ENCODE data around the gene INVS. TPM values are rescaled to one million over a fixed set of nuclear protein-coding genes. Genes with fewer than 3 reads are reported as not detected.
"Not testable (repeated sequence)": the region's sequence is repeated elsewhere in the genome, so short reads cannot be mapped to it uniquely, and the experiment has no call there.

The INVS gene
- total and polyA plus RNA-seq, 4 donors, result 4.1 to 33.3 (median 13.1) TPM

DNA sequence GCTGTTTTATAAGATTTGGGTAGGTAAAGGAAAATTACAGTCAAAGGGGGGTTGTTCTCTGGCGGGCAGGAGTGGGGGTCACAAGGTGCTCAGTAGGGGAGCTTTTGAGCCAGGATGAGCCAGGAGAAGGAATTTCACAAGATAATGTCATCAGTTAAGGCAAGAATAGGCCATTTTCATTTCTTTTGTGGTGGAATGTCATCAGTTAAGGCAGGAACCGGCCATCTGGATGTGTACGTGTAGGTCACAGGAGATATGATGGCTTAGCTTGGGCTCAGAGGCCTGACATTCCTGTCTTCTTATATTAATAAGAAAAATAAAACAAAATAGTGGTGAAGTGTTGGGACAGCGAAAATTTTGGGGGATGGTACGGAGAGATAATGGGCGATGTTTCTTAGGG, 41.3 kb downstream of the INVS start:
- H3K27ac ChIP-seq (ENCODE audit: low read depth in 1 of 2, low read length in 2 of 2); H3K27me3 ChIP-seq (ENCODE audit: control insufficient read depth in 1 of 2, insufficient read depth in 2 of 2, low read length in 1 of 2); DNase-seq; H3K4me3 ChIP-seq (ENCODE audit: low read length in 2 of 2); intact Hi-C loops (cut with DNase I); H3K4me1 ChIP-seq (ENCODE audit: control insufficient read depth in 1 of 2, insufficient read depth in 2 of 2, low read length in 2 of 2); ATAC-seq (ENCODE audit: low FRiP score); H3K9me3 ChIP-seq (ENCODE audit: control insufficient read depth, low read length); H3K36me3 ChIP-seq (ENCODE audit: control insufficient read depth in 1 of 2, insufficient read depth in 2 of 2, low read length in 1 of 2): not testable (repeated sequence)
- 94% methylated on average over 6 of the region's 6 CpGs for WGBS, 2 donors

DNA sequence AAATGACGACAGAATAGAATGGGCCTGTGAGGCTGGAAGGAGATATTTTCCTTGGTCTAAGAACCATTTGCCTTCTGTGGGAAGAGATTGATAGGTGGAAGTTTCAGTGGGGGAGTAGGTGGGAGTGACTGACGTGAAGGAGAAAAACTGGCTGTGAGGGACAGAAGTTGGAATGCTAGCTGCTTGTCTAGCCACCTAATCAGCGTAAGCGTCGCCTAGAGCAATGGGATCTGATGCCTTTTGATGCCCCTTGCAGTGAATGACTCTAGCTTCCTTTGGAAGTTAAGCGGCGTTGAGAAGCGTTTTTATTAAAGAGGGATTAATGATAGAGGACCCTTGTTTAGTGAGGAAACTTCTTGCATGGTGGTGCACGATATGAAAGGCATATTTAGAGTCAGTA, 42.8 kb downstream of the INVS start:
- H3K4me3 ChIP-seq (ENCODE audit: low read length in 2 of 2); intact Hi-C loops (cut with DNase I); H3K27ac ChIP-seq (ENCODE audit: low read depth in 1 of 2, low read length in 2 of 2); DNase-seq; ATAC-seq (ENCODE audit: low FRiP score); H3K27me3 ChIP-seq (ENCODE audit: control insufficient read depth in 1 of 2, insufficient read depth in 2 of 2, low read length in 1 of 2); H3K9me3 ChIP-seq (ENCODE audit: control insufficient read depth, low read length); H3K36me3 ChIP-seq (ENCODE audit: control insufficient read depth in 1 of 2, insufficient read depth in 2 of 2, low read length in 1 of 2); H3K4me1 ChIP-seq (ENCODE audit: control insufficient read depth in 1 of 2, insufficient read depth in 2 of 2, low read length in 2 of 2): not testable (repeated sequence)
- 91 to 93% methylated on average over 9 of the region's 9 CpGs for WGBS, 2 donors

DNA sequence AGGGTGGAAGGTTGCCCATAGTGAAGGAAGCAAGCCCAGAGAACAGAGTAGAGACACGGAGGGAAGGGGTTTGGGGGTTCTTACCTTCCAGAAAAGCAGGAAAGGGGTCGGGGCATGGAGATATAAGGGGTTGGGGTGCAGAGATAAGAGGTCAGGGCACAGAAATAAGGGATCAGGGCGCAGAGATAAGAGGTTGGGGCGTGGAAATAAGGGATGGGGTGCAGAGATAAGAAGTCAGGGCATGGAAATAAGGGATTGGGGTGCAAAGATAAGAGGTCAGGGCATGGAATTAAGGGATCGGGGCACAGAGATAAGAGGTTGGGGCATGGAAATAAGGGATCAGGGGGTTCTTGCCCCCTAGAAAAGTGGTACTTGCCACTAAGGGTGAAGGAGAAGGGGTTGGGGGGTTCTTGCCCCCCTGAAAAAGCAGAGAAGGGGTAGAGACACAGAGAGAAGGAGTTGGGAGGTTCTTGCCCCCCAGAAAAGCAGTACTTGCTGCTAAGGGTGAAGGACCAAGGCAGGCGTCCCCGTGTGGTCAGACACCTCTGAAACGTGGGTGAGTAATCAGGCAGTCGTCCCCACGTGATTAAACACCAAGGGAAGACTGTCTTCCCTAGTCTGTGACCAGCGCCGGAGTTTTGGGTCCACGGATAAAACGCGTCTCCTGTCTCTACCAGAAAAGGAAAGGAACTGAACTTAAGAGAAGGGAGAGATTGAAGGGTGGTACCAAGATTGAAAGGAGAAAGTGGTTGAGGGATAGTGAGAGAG, 46.3 kb downstream of the INVS start:
- intact Hi-C loops (cut with DNase I), result not testable (repeated sequence)

DNA sequence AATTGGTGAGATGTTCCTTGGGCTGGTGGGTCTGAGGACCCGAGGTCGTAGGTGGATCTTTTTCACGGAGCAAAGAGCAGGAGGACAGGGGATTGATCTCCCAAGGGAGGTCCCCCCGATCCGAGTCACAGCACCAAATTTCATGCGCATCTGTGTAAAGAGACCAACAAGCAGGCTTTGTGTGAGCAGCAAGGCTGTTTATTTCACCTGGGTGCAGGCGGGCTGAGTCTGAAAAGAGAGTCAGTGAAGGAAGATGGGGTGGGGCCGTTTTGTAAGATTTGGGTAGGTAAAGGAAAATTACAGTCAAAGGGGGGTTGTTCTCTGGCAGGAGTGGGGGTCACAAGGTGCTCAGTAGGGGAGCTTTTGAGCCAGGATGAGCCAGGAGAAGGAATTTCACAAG, 46.9 kb downstream of the INVS start:
- H3K27me3 ChIP-seq (ENCODE audit: control insufficient read depth in 1 of 2, insufficient read depth in 2 of 2, low read length in 1 of 2); DNase-seq; H3K9me3 ChIP-seq (ENCODE audit: control insufficient read depth, low read length); H3K4me3 ChIP-seq (ENCODE audit: low read length in 2 of 2); ATAC-seq (ENCODE audit: low FRiP score); H3K4me1 ChIP-seq (ENCODE audit: control insufficient read depth in 1 of 2, insufficient read depth in 2 of 2, low read length in 2 of 2); intact Hi-C loops (cut with DNase I); H3K36me3 ChIP-seq (ENCODE audit: control insufficient read depth in 1 of 2, insufficient read depth in 2 of 2, low read length in 1 of 2); H3K27ac ChIP-seq (ENCODE audit: low read depth in 1 of 2, low read length in 2 of 2): not testable (repeated sequence)
- 78 to 85% methylated on average over 8 of the region's 8 CpGs for WGBS, 2 donors

More for the DNA sequence above, 46.3 kb downstream of the INVS start:
- H3K36me3 ChIP-seq (ENCODE audit: control insufficient read depth in 1 of 2, insufficient read depth in 2 of 2, low read length in 1 of 2); H3K27me3 ChIP-seq (ENCODE audit: control insufficient read depth in 1 of 2, insufficient read depth in 2 of 2, low read length in 1 of 2); H3K9me3 ChIP-seq (ENCODE audit: control insufficient read depth, low read length); H3K4me3 ChIP-seq (ENCODE audit: low read length in 2 of 2); ATAC-seq (ENCODE audit: low FRiP score); DNase-seq; H3K27ac ChIP-seq (ENCODE audit: low read depth in 1 of 2, low read length in 2 of 2); H3K4me1 ChIP-seq (ENCODE audit: control insufficient read depth in 1 of 2, insufficient read depth in 2 of 2, low read length in 2 of 2): not testable (repeated sequence)
- 90 to 95% methylated on average over 15 of the region's 15 CpGs for WGBS, 2 donors

DNA sequence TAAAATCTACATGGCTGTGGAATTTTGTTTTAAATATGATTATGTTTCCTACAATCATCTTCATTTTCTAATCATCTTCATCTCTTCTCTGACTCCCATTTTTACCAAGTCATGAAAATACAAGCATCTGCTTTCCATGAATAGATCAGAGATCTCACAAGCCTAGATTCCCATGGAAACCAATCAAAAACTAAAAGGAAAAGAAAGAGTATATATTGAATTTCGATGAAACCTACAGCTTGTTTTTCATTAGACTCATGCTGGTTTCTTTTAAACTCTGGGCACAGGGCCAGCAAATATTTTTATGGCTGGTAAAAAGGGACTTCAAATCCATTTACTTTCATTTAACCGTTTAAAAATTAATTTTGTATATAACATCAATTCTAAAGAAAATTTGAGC, 51.2 kb downstream of the INVS start:
- WGBS, 2 donors, result 11% methylated on average over 2 of the region's 2 CpGs
- no peak for ATAC-seq (ENCODE audit: low FRiP score)
- intact Hi-C loops (cut with DNase I), result no loop called here

DNA sequence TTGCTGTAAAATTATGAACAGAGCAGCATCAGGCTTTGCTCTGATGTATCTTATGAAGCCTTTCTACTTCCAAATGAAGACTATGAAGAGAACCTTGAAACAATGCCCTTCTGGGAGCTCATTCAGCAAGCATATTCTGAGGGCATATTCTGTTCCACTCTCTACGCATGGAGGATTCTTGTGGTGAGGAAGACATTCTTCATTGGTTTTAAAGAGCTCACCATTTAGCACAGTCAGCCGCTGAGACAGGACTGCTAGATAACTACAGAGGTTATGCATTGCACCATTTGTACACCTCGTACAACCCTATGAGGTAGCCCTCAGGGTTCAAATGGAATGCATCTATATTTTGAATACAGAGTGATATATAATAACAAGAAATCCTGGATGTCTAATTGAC, 61.0 kb downstream of the INVS start:
- Histone ChIP-seq H3K9me3 (ENCODE audit: control insufficient read depth, low read length) (no peaks in the 10 kb centered on the region), H3K27ac (ENCODE audit: low read depth in 1 of 2, low read length in 2 of 2) (no peak overlapping the region), H3K36me3 (ENCODE audit: control insufficient read depth in 1 of 2, insufficient read depth in 2 of 2, low read length in 1 of 2) (peaks cover 0 to 2% of the 10 kb centered on the region in 2 donors), H3K4me1 (ENCODE audit: control insufficient read depth in 1 of 2, insufficient read depth in 2 of 2, low read length in 2 of 2) (no peaks in the 10 kb centered on the region), H3K27me3 (ENCODE audit: control insufficient read depth in 1 of 2, insufficient read depth in 2 of 2, low read length in 1 of 2) (no peaks in the 10 kb centered on the region), H3K4me3 (ENCODE audit: low read length in 2 of 2) (no peak overlapping the region)
- ATAC-seq (ENCODE audit: low FRiP score), result no peak
- intact Hi-C loops (cut with DNase I), result no loop called here
- no peak for DNase-seq
- WGBS, 2 donors, result 97 to 99% methylated on average over 3 of the region's 3 CpGs

More for the DNA sequence above, 51.2 kb downstream of the INVS start:
- H3K9me3 ChIP-seq (ENCODE audit: control insufficient read depth, low read length), result no peaks in the 10 kb centered on the region
- peaks cover 3% of the 10 kb centered on the region in 2 donors for H3K4me1 ChIP-seq (ENCODE audit: control insufficient read depth in 1 of 2, insufficient read depth in 2 of 2, low read length in 2 of 2)
- DNase-seq, result no peak
- H3K27me3 ChIP-seq (ENCODE audit: control insufficient read depth in 1 of 2, insufficient read depth in 2 of 2, low read length in 1 of 2), result no peaks in the 10 kb centered on the region
- no peaks in the 10 kb centered on the region for H3K36me3 ChIP-seq (ENCODE audit: control insufficient read depth in 1 of 2, insufficient read depth in 2 of 2, low read length in 1 of 2)
- no peak overlapping the region for H3K4me3 ChIP-seq (ENCODE audit: low read length in 2 of 2)
- H3K27ac ChIP-seq (ENCODE audit: low read depth in 1 of 2, low read length in 2 of 2), result no peak overlapping the region

DNA sequence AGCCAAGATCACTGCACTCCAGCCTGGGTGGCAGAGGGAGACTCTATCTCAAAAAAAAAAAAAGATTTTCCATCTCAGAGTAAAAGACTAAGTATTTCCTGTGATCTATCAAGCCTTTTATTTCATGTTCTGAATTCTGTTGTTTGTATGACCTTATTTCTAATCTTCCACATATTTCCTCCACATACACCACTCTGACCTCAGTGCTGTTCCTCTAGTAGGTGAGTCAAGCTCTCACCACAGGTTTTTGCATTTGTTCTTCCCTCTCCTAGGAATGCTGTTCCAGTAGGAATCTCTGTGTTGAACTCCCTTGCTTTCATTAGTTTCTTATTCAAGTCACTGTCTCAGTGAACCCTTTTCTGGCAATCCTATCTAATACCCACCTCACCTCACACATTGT, 68.1 kb downstream of the INVS start:
- Histone ChIP-seq H3K27me3 (ENCODE audit: control insufficient read depth in 1 of 2, insufficient read depth in 2 of 2, low read length in 1 of 2) (no peaks in the 10 kb centered on the region), H3K36me3 (ENCODE audit: control insufficient read depth in 1 of 2, insufficient read depth in 2 of 2, low read length in 1 of 2) (peaks cover 0 to 2% of the 10 kb centered on the region in 2 donors), H3K4me3 (ENCODE audit: low read length in 2 of 2) (no peak overlapping the region), H3K4me1 (ENCODE audit: control insufficient read depth in 1 of 2, insufficient read depth in 2 of 2, low read length in 2 of 2) (peaks cover 0 to 4% of the 10 kb centered on the region in 2 donors), H3K27ac (ENCODE audit: low read depth in 1 of 2, low read length in 2 of 2) (no peak overlapping the region), H3K9me3 (ENCODE audit: control insufficient read depth, low read length) (no peaks in the 10 kb centered on the region)
- intact Hi-C loops (cut with DNase I), result no loop called here
- DNase-seq, result no peak
- ATAC-seq (ENCODE audit: low FRiP score), result no peak

DNA sequence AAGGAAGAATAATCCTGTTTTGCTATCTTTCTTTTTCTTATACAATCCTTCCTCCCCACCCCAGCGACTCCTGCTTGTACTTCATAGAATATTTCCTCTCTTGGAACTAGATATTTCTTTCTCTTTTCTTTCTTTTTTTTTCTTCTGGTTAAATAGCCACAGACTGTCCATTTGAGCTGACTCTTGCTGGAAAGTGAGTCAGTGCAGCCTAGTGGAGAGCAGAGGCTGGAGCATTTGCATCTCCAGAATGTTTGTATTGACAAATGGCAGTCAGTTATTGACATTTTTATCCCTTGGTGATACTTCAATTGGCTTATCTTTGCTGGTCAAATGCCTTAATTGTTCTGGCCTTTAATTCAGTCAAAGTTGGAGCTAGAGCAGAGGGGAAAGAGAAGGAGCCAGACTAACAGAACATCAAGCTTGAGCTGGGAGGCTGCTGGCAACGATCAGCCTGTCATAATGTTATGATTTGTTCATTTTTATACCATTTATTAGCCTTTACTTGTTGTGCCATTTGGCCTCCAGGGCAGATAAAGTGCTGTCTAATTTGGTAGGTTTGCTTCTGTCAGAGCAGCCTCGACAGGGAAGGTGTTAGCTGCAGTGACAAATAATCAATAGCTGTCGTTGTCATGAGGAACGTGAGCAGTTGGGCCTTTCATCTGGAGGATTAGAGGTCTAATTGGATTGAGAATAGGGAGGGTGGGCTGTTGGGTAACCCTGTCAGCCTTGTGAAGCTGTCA, 69.0 kb downstream of the INVS start:
- no peak for ATAC-seq (ENCODE audit: low FRiP score)
- H3K9me3 ChIP-seq (ENCODE audit: control insufficient read depth, low read length), result no peaks in the 10 kb centered on the region
- peaks cover 2 to 3% of the 10 kb centered on the region in 2 donors for H3K36me3 ChIP-seq (ENCODE audit: control insufficient read depth in 1 of 2, insufficient read depth in 2 of 2, low read length in 1 of 2)
- H3K27ac ChIP-seq (ENCODE audit: low read depth in 1 of 2, low read length in 2 of 2), result no peak overlapping the region
- H3K4me1 ChIP-seq (ENCODE audit: control insufficient read depth in 1 of 2, insufficient read depth in 2 of 2, low read length in 2 of 2), result peaks cover 0 to 4% of the 10 kb centered on the region in 2 donors
- 53 to 65% methylated on average over 5 of the region's 5 CpGs for WGBS, 2 donors
- no peak overlapping the region for H3K4me3 ChIP-seq (ENCODE audit: low read length in 2 of 2)
- H3K27me3 ChIP-seq (ENCODE audit: control insufficient read depth in 1 of 2, insufficient read depth in 2 of 2, low read length in 1 of 2), result no peaks in the 10 kb centered on the region
- DNase-seq, result no peak
- intact Hi-C loops (cut with DNase I), result no loop called here

DNA sequence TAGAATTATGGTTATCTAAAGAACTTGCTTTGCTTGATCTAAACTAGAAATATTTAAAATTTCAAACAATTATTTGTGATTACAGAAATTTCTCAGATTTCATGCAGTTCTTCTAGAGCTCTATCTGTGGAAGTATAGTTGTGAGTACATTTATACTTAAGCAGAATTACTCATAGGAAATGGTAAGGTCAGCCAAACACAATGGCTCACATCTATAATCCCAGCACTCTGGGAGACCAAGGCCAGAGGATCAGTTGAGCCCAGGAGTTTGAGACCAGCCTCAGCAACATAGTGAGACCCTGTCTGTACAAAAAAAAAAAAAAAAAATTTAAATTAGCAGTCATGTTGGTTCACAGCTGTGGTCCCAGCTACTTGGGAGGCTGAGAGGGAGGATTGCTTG, 71.0 kb downstream of the INVS start:
- no peak for DNase-seq
- Histone ChIP-seq H3K27me3 (ENCODE audit: control insufficient read depth in 1 of 2, insufficient read depth in 2 of 2, low read length in 1 of 2) (peaks cover 0 to under 1% of the 10 kb centered on the region in 2 donors), H3K9me3 (ENCODE audit: control insufficient read depth, low read length) (no peaks in the 10 kb centered on the region), H3K4me1 (ENCODE audit: control insufficient read depth in 1 of 2, insufficient read depth in 2 of 2, low read length in 2 of 2) (peaks cover 0 to 4% of the 10 kb centered on the region in 2 donors), H3K36me3 (ENCODE audit: control insufficient read depth in 1 of 2, insufficient read depth in 2 of 2, low read length in 1 of 2) (peaks cover 4 to 5% of the 10 kb centered on the region in 2 donors), H3K27ac (ENCODE audit: low read depth in 1 of 2, low read length in 2 of 2) (no peak overlapping the region), H3K4me3 (ENCODE audit: low read length in 2 of 2) (no peak overlapping the region)
- intact Hi-C loops (cut with DNase I), result no loop called here
- no peak for ATAC-seq (ENCODE audit: low FRiP score)

Measured in aorta (tissue), 5 donors.